ENCODE results near the gene PHYH. TPM values are rescaled to one million over a fixed set of nuclear protein-coding genes. Genes with fewer than 3 reads are reported as not detected.

PHYH gene
- total and polyA plus RNA-seq, 2 of the 4 experiments (the other 2 are of a cell fraction) = 10.9 to 13.4 TPM

- Histone ChIP-seq H3K4me3 (ENCODE audit: insufficient read depth, low read depth, low read length) (no peak overlapping the region), H3K4ac (ENCODE audit: low read depth, low read length) (no peak overlapping the region), H3K56ac (ENCODE audit: extremely low read depth, insufficient read depth, low read length) (no peak overlapping the region), H3K27ac (ENCODE audit: insufficient read depth, low read length) (no peak overlapping the region), H4K91ac (ENCODE audit: insufficient read depth, low read depth, low read length) (no peak overlapping the region), H2AK5ac (ENCODE audit: low read depth, low read length) (no peak overlapping the region), H3K9me1 (ENCODE audit: insufficient read depth, low read length) (no peaks in the 10 kb centered on the region), H2BK120ac (ENCODE audit: low read depth, low read length) (no peak overlapping the region), H3K79me1 (ENCODE audit: low read depth in 1 of 2, low read length in 2 of 2) (no peaks in the 10 kb centered on the region), H4K5ac (ENCODE audit: low read depth, low read length) (no peak overlapping the region), H2BK5ac (ENCODE audit: low read depth, low read length, poor library complexity, severe bottlenecking) (no peak overlapping the region), H2AK9ac (replicated peaks; ENCODE audit: low read depth, low read length, poor library complexity) (no peak overlapping the region), H3K36me3 (ENCODE audit: control insufficient read depth, insufficient read depth, low read length) (no peaks in the 10 kb centered on the region), H3K23ac (ENCODE audit: low read depth, low read length) (no peak overlapping the region), H3K27me3 (ENCODE audit: control insufficient read depth, insufficient read depth, low read length) (peaks cover 10% of the 10 kb centered on the region), H3K9ac (ENCODE audit: low read depth, low read length) (no peak overlapping the region), H3K14ac (replicated peaks; ENCODE audit: low read depth, low read length) (no peak overlapping the region), H4K8ac (ENCODE audit: low read depth in 2 of 2, low read length in 2 of 2) (no peak overlapping the region), H3K18ac (ENCODE audit: low read depth, low read length) (no peak overlapping the region), H2AFZ (replicated peaks; ENCODE audit: low read length, poor library complexity) (no peak overlapping the region), H3K4me2 (ENCODE audit: low read depth, low read length) (no peak overlapping the region), H4K20me1 (ENCODE audit: insufficient read depth, low read length) (no peaks in the 10 kb centered on the region), H3K4me1 (ENCODE audit: control insufficient read depth, insufficient read depth, low read length) (no peaks in the 10 kb centered on the region), H3K9me3 (ENCODE audit: control insufficient read depth, insufficient read depth, low read length) (no peaks in the 10 kb centered on the region), H2BK20ac (ENCODE audit: low read depth, low read length) (no peak overlapping the region), H2BK15ac (ENCODE audit: low read depth, low read length) (no peak overlapping the region)
- intact Hi-C loops (cut with micrococcal nuclease) = no loop called here
- ChIA-PET POLR2A (ENCODE audit: unreplicated experiment) (no interaction called here), CTCF (no interaction called here)
- DNase-seq (no peak), ATAC-seq (ENCODE audit: low read depth) (no peak)
- TF ChIP-seq, protein P1, sequence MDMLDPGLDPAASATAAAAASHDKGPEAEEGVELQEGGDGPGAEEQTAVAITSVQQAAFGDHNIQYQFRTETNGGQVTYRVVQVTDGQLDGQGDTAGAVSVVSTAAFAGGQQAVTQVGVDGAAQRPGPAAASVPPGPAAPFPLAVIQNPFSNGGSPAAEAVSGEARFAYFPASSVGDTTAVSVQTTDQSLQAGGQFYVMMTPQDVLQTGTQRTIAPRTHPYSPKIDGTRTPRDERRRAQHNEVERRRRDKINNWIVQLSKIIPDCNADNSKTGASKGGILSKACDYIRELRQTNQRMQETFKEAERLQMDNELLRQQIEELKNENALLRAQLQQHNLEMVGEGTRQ (IDR thresholded peaks at IDR 0.05; ENCODE audit: low read depth, low read length) = no peak
- BruUV-seq (replicated peaks) = no TSS peak
- dilution Hi-C loops (cut with HindIII; ENCODE audit: low sequenced_read_pairs, unreplicated experiment) = no loop called here
- in situ Hi-C loops (cut with MboI; ENCODE audit: low sequenced_read_pairs) = no loop called here
- 64% methylated on average over 7 of the region's 7 CpGs; no CpG with 5 or more reads in 1 of the 2 experiments for WGBS, 2 experiments (ENCODE audit: extremely low coverage in 2 of 2, insufficient read length in 1 of 2)
Measured at GRCh38 chr10:13263591-13263990, 36.3 kb downstream of the PHYH start.
